UCSD-AML1 (cell line): ENCODE data around the gene SLC7A11.
"Not testable (repeated sequence)": the region's sequence is repeated elsewhere in the genome, so short reads cannot be mapped to it uniquely, and the experiment has no call there.

Source experiments
- DNase-seq: peaks from one replicate; lab custom pipeline; 2025; ENCODE audit not compliant: unreplicated experiment; lab: John Stamatoyannopoulos, UW

Gene SLC7A11

GRCh38 chr4:138243369-138243768 is 1.2 kb upstream of the SLC7A11 start:
- DNase-seq, result no peak

- no peak for DNase-seq
Measured at GRCh38 chr4:138242834-138243156, 646 bp upstream of the SLC7A11 start.

DNA sequence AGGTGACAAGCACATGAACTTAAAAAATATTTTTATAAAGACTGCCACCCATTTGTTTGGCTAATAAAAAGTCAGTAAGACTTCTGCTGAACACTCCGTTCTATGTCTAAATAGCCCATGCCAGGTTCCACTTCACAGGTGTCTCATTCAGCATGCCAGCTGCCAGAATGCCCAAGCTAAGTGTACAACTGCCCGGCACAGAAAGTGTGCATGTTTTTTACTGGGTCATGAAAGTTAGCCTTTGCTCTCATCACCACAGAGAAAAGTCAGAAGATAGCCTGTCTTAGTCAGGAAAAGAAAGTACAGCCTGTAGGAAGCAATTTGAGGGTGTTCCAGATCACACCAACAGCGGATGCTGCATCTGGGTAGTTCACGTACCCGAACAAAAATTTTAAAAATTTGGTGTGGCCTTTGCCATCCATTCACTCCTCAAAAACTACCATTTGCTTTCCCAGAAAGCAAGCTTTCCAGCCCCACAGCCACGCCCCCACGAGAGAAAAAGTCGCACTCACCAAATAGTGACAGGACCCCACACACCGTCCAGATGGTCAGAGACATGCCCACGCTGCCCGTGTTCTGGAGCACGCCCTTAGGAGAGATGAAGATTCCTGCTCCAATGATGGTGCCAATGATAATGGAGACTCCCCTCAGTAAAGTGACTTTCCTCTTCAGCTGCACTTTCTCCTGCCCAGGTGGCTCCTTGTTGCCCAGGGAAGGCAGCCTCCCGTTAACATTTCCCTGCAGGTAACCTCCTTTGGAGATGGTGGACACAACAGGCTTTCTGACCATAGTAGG is 671 bp downstream of the SLC7A11 start:
- peak; percentile 51 for DNase-seq

GRCh38 chr4:138239491-138239890 is 2.7 kb downstream of the SLC7A11 start:
- DNase-seq, result no peak

GRCh38 chr4:138238521-138239292 is 3.4 kb downstream of the SLC7A11 start:
- DNase-seq, result no peak

- not testable (repeated sequence) for DNase-seq
Measured at GRCh38 chr4:138237132-138237531, 5.0 kb downstream of the SLC7A11 start.

DNA sequence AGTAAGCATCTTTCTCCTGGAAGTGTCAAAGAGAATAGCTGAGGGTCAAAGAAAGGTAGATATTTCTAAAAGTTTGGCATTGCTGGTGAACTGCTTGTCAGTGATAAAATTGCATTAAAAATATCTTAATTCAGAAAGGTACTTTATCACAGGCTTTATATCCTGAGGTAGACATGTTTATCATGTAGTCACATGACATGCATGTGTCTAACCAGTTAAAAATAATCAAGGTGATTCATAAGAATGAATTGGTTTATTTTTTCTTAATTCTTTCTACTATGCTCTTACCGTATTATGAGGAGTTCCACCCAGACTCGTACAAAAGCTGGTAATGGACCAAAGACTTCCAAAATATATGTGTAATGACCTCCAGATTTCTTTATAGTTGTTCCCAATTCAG is 6.1 kb downstream of the SLC7A11 start:
- DNase-seq, result no peak

DNA sequence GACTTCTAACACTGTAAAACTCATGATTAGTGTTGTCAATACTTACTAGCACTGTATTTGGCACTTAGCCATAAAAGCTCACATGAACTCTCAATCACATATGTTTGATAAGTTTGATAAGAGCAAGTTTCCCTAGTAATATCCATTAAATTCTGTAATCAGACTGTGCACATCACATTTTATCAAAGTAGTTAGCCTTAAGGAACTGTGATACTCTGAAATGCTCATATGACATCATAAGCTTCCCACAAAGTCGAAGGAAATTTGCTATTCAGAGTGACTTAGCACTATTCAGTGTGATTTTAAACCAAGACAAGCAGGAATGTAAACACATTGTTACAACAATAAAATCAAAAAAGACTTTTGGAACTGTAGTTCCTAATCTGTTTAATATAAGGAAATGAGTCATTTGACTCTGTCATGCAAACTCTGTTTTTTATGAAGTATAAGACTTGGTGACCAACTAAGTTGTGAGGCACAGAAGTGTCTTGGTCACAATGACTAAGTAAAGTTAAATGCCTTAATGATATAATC is 6.7 kb downstream of the SLC7A11 start:
- no peak for DNase-seq

GRCh38 chr4:138234248-138234647 is 7.9 kb downstream of the SLC7A11 start:
- DNase-seq, result no peak

- DNase-seq, result no peak
Measured at GRCh38 chr4:138233313-138234034, 8.7 kb downstream of the SLC7A11 start.

DNA sequence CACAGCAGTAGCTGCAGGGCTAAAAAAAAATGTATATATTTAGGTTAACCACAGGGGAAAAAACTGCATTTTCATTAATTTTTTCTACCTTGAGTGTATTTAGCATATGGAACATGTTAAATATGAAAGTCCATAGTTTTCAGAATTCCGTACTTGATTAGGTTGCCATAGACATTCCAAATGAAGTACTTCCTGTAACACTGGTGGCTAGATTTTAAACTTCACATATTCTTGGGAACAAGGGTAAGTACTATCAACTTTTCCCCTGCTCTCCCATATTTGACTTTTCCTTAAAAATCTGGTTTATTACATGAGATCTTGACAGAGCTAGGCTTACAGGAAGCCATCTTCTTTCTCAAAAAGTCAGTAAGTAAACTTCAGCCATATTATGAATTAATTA is 9.8 kb downstream of the SLC7A11 start:
- DNase-seq, result no peak

- DNase-seq, result no peak
Measured at GRCh38 chr4:138230048-138230447, 12.1 kb downstream of the SLC7A11 start.

DNA sequence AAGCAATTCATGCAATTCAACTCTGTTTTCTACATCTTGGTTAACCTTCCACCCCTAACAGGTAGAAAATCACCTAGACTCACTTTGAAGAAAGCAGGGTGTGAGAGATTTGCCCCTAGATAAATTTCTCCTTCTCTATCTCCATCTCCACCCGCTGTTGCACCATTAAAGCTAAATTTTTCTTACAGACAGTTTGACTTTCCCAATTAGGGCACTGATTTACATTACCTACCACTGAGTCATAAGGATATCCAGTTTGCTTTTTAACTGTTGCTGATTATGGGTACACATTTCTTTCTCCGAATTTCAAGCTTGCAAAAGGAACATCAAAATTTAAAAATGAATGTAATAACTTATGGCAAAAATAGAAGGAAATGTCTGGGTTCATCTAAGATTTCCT is 13.0 kb downstream of the SLC7A11 start:
- DNase-seq, result no peak

DNA sequence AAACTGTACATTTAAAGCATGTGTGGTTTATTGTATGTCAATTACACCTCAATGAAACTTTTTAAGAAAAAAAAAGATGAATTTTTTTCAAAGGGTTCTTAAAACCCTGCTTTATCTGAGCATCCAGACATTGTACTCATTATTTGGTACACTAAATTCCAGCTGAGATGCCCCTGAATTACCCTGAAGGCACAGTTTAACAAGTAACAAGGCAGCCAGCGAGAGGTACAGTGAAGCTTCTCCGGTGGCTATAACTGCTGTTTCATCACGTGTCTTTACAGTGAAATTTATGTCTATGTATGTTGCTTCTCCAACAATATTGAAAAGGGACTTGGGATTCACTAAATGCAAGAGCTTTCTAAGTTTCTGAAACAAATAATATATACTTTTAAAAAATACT is 15.8 kb downstream of the SLC7A11 start:
- DNase-seq, result no peak

- no peak for DNase-seq
Measured at GRCh38 chr4:138225477-138225876, 16.7 kb downstream of the SLC7A11 start.

GRCh38 chr4:138224614-138225013 is 17.5 kb downstream of the SLC7A11 start:
- no peak for DNase-seq

GRCh38 chr4:138223231-138223910 is 18.8 kb downstream of the SLC7A11 start:
- peak; percentile 2 for DNase-seq

GRCh38 chr4:138222046-138222445 is 20.1 kb downstream of the SLC7A11 start:
- no peak for DNase-seq

DNA sequence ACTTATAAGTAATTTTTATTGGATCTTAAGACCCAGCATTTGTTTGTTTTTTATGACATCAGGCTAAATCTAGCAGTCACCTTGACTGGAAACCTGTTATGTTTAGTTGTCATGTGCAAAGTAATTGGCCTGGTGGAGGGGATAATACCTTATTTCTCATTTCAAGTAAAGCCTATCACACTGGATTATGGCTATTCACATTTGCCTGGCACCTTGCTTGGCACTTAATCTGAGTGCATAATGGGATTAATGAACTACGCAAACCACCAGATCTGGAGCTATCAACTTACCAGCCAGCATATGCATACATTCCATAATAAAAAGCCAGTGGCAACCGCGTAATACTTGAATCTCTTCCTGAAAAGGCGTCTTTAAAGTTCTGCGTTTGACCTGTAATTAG is 23.2 kb downstream of the SLC7A11 start:
- no peak for DNase-seq

DNA sequence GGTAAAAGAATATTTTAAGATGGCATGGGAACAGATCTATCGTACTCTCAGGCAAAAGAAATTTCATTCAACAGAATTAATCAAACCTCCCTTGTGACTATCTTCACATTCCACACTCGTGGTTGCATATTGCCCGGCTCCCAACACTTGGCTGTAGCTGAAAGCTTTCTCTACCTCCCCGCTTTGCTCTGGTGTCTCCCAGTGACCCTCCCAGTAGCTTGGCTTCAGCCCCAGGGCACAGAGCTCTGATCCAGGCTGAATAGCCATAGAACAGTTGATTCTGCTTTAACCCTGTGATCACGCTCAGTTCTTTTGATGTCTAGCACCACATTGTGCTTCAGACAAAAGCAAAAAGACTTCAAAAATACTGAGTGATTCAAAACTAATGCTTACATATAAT is 24.6 kb downstream of the SLC7A11 start:
- DNase-seq, result no peak

GRCh38 chr4:138216272-138216867 is 25.8 kb downstream of the SLC7A11 start:
- DNase-seq, result no peak
